OCI-LY7 (cell line): ENCODE results near the gene TOP1. TPM values are rescaled to one million over a fixed set of nuclear protein-coding genes. Genes with fewer than 3 reads are reported as not detected.

ENCODE experiments used
- BruUV-seq: library from RNA; stranded (reverse); fragments of 400-500 nt; replicated peaks from 2 replicates; lab custom pipeline; 2021; lab: Mats Ljungman, UMichigan
- CTCF ChIA-PET: fragments of 300-600 bp; sonication (Branson Sonifier 250); formaldehyde crosslinking; loops from one replicate; lab custom pipeline; 2022; ENCODE audit warnings: antibody characterized with exemption; ENCODE audit not compliant: unreplicated experiment; lab: Charles Lee
- POLR2A ChIA-PET: fragments of 300-600 bp; sonication (Branson Sonifier 250); formaldehyde crosslinking; loops from one replicate; lab custom pipeline; 2022; ENCODE audit warnings: antibody characterized with exemption; lab: Charles Lee
- DNase-seq: peaks from one replicate; pipeline ENCODE4 v3.0.0-alpha.2; 2015; ENCODE audit warnings: low spot score
- H2AFZ ChIP-seq: fragments of 200-600 bp; sonication (generic), shearing (Covaris generic); 2 replicates; pipeline ENCODE4 v1.6.1; 2014; ENCODE audit warnings: mild to moderate bottlenecking, antibody characterized with exemption, low read length, moderate library complexity
- H3K27ac ChIP-seq: fragments of 200-600 bp; sonication (generic); 2 replicates; pipeline ENCODE4 v1.5.1; 2014; ENCODE audit warnings: mixed run types, low read depth, mild to moderate bottlenecking, moderate library complexity, low read length, inconsistent platforms; ENCODE audit not compliant: poor library complexity, severe bottlenecking
- H3K36me3 ChIP-seq: fragments of 200-600 bp; sonication (generic); 2 replicates; pipeline ENCODE4 v1.6.1; 2014; ENCODE audit warnings: mild to moderate bottlenecking, antibody characterized with exemption, low read length, moderate library complexity, mixed read lengths; ENCODE audit not compliant: insufficient read depth
- H3K4me1 ChIP-seq: fragments of 200-600 bp; sonication (generic); 2 replicates; pipeline ENCODE4 v1.5.1; 2014; ENCODE audit warnings: mild to moderate bottlenecking, low read length; ENCODE audit not compliant: insufficient read depth, poor library complexity, severe bottlenecking
- H3K4me2 ChIP-seq: fragments of 200-600 bp; sonication (generic); 2 replicates; pipeline ENCODE4 v1.6.1; 2014; ENCODE audit warnings: mild to moderate bottlenecking, low read length
- H3K4me3 ChIP-seq: fragments of 200-600 bp; sonication (generic); 2 replicates; pipeline ENCODE4 v1.5.1; 2014; ENCODE audit warnings: mild to moderate bottlenecking, low read depth, low read length; ENCODE audit not compliant: poor library complexity, severe bottlenecking
- H3K79me2 ChIP-seq: fragments of 200-600 bp; sonication (generic); 2 replicates; pipeline ENCODE4 v1.6.1; 2016; ENCODE audit warnings: low read depth, mild to moderate bottlenecking, low read length, moderate library complexity, mixed read lengths; ENCODE audit not compliant: insufficient read depth
- H3K9me2 ChIP-seq: fragments of 200-600 bp; sonication (generic); 2 replicates; pipeline ENCODE4 v1.6.1; 2016; ENCODE audit warnings: mild to moderate bottlenecking, low read length, mixed read lengths; ENCODE audit not compliant: insufficient read depth
- H3K9me3 ChIP-seq: fragments of 200-600 bp; sonication (generic); 2 replicates; pipeline ENCODE4 v1.6.1; 2014; ENCODE audit warnings: mild to moderate bottlenecking, mixed run types, low read length, mixed read lengths
- H4K20me1 ChIP-seq: fragments of 200-600 bp; sonication (generic); 2 replicates; pipeline ENCODE4 v1.6.1; 2014; ENCODE audit warnings: mild to moderate bottlenecking, antibody characterized with exemption, low read length, moderate library complexity, mixed read lengths; ENCODE audit not compliant: insufficient read depth
- CTCF ChIP-seq: fragments of 200-600 bp; sonication (generic); conservative IDR thresholded peaks from 2 replicates; pipeline ENCODE4 v1.5.1; 2014; ENCODE audit warnings: mild to moderate bottlenecking, antibody characterized with exemption, low read length, moderate library complexity, mixed read lengths
- EZH2phosphoT487 ChIP-seq: fragments of 200-600 bp; sonication (generic); IDR thresholded peaks from 2 replicates; pipeline ENCODE4 v1.6.1; 2018; ENCODE audit warnings: low read depth, borderline replicate concordance, mild to moderate bottlenecking, mixed run types, antibody characterized with exemption, low read length, moderate library complexity, mixed read lengths
- intact Hi-C: fragments of 100-400 bp; cut with micrococcal nuclease; formaldehyde crosslinking; loops from one replicate; pipeline ENCODE4 v1.10.0; 2022; ENCODE audit not compliant: unreplicated experiment
- total RNA-seq, 2 experiments: library from RNA; depleted of rRNA in 1 of 2; stranded (reverse); fragments of >200 nt in 1 of 2; shearing (Covaris generic) in 1 of 2; gene quantifications; 2 replicates each; pipeline ENCODE4 v1.2.3, GENCODE V29; 2014 to 2022

TOP1 gene
- total RNA-seq, 2 experiments from 2014 or later, result 44.6 to 200 TPM

GRCh38 chr20:41163821-41164220 lies 135.2 kb downstream of the TOP1 start:
- H3K79me2 ChIP-seq, result peaks cover 5% of the 10 kb centered on the region
- no peak for DNase-seq
- no peak overlapping the region for H3K27ac ChIP-seq
- no peaks in the 10 kb centered on the region for H3K4me1 ChIP-seq
- H2AFZ ChIP-seq, result no peak overlapping the region
- BruUV-seq, result no TSS peak
- intact Hi-C loops, result no loop called here
- no peaks in the 10 kb centered on the region for H3K9me2 ChIP-seq
- TF ChIP-seq CTCF (no peak), EZH2phosphoT487 (no peak)
- no peak overlapping the region for H3K4me3 ChIP-seq
- ChIA-PET POLR2A (no interaction called here), CTCF (no interaction called here)
- H3K9me3 ChIP-seq, result no peaks in the 10 kb centered on the region
- no peak overlapping the region for H3K4me2 ChIP-seq
- no peaks in the 10 kb centered on the region for H4K20me1 ChIP-seq
- H3K36me3 ChIP-seq, result peaks cover 91% of the 10 kb centered on the region

GRCh38 chr20:41165001-41165882 lies 136.6 kb downstream of the TOP1 start:
- Histone ChIP-seq H2AFZ (no peak overlapping the region), H3K27ac (no peak overlapping the region), H3K4me3 (no peak overlapping the region), H3K9me3 (no peaks in the 10 kb centered on the region), H3K4me2 (no peak overlapping the region), H3K9me2 (no peaks in the 10 kb centered on the region), H4K20me1 (no peaks in the 10 kb centered on the region), H3K36me3 (peaks cover 95% of the 10 kb centered on the region), H3K79me2 (no peaks in the 10 kb centered on the region), H3K4me1 (no peaks in the 10 kb centered on the region)
- intact Hi-C loops, result no loop called here
- CTCF ChIA-PET, result no interaction called here
- no TSS peak for BruUV-seq
- no peak for DNase-seq
- POLR2A ChIA-PET, result interaction anchor here (2.5 kb wide), 1 partner anchor 8 kb away, joined by 8 read pairs; no protein-coding TSS in a partner anchor
- TF ChIP-seq CTCF (no peak), EZH2phosphoT487 (no peak)
